Heart left ventricle (tissue), 16 donors: Measurements from ENCODE around the gene ART3. TPM values are rescaled to one million over a fixed set of nuclear protein-coding genes. Genes with fewer than 3 reads are reported as not detected.

Experiments used
- ATAC-seq, 4 donors: fragments of 200-7000 bp; cut with Tn5 transposase; one replicate each; pipeline ENCODE4 v1.9.1; 2020 to 2022; ENCODE audit warnings: moderate library complexity in 4 of 4, mild to moderate bottlenecking in 3 of 4, moderate number of reproducible peaks in 1 of 4
- DNase-seq, 5 donors: peaks; one replicate each; pipeline ENCODE4 v3.0.0-alpha.2; 2020
- H3K27ac ChIP-seq, 12 donors: fragments of 200-600 bp; sonication (generic) in 4 of 12; one replicate each; pipeline versions ENCODE4 v1.5.0 to v1.8.0; 2016 to 2022; ENCODE audit warnings: mild to moderate bottlenecking in 2 of 12
- H3K27me3 ChIP-seq, 9 donors: fragments of 200-600 bp; sonication (generic) in 2 of 9; one replicate each; pipeline versions ENCODE4 v1.5.1 to v1.8.0; 2016 to 2022; ENCODE audit warnings: mild to moderate bottlenecking in 3 of 9
- H3K36me3 ChIP-seq, 9 donors: fragments of 200-600 bp; sonication (generic) in 2 of 9; one replicate each; pipeline versions ENCODE4 v1.5.0 to v1.8.0; 2018 to 2022; ENCODE audit warnings: mild to moderate bottlenecking in 2 of 9
- H3K4me1 ChIP-seq, 12 donors: fragments of 200-600 bp; sonication (generic) in 4 of 12; one replicate each; pipeline versions ENCODE4 v1.5.0 to v1.8.0; 2016 to 2022; ENCODE audit warnings: mild to moderate bottlenecking in 3 of 12
- H3K4me3 ChIP-seq, 12 donors: fragments of 200-600 bp; sonication (generic) in 4 of 12; one replicate each; pipeline versions ENCODE4 v1.5.0 to v1.8.0; 2017 to 2022; ENCODE audit warnings: mild to moderate bottlenecking in 9 of 12, moderate library complexity in 4 of 12
- H3K9me3 ChIP-seq, 12 donors: fragments of 200-600 bp; sonication (generic) in 4 of 12; one replicate each; pipeline versions ENCODE4 v1.5.0 to v1.8.0; 2016 to 2022; ENCODE audit warnings: mild to moderate bottlenecking in 1 of 12
- CTCF ChIP-seq, 12 donors: fragments of 200-600 bp; sonication (generic) in 4 of 12; IDR thresholded peaks; one replicate each; pipeline versions ENCODE4 v1.5.0 to v1.8.0; 2018 to 2022; ENCODE audit warnings: antibody characterized with exemption in 12 of 12, mild to moderate bottlenecking in 5 of 12
- POLR2A ChIP-seq, 2 donors: fragments of 450-650 bp; IDR thresholded peaks; one replicate each; pipeline ENCODE4 v1.6.1; 2017; ENCODE audit warnings: antibody characterized with exemption in 2 of 2, mild to moderate bottlenecking in 2 of 2, moderate library complexity in 2 of 2
- WGBS, 4 donors: extraction: QIAGEN DNeasy Blood & Tissue Kit in 2 of 4; methylation state at CpG; one replicate each; pipeline versions ENCODE4 v1.1.5 to v1.1.7; 2013 to 2018; 5-methylcytosine and 5-hydroxymethylcytosine counted together
- intact Hi-C, 10 donors: fragments of 100-400 bp; cut with DNase I; formaldehyde crosslinking; loops; one replicate each; pipeline versions ENCODE4 v1.11.1 to v1.14.2; 2022
- long read RNA-seq, 3 donors: library from polyadenylated mRNA; unstranded; transcript quantifications; one replicate each; pipeline ENCODE4 v2.0.0, GENCODE V29; 2020 to 2021
- polyA plus RNA-seq, 2 donors: library from polyadenylated mRNA; stranded (reverse); fragments of 200-250 nt; gene quantifications; one replicate each; pipeline ENCODE4 v1.2.3, GENCODE V29; 2013
- total RNA-seq, 9 donors: library from RNA; depleted of rRNA in 2 of 9; stranded (reverse); fragments of >200 nt in 2 of 9; fragmentation: NEBNext Ultra II Directional in 3 of 9; extraction: Animal tissue kit (Norgen Biotek cat#: 25700) in 3 of 9; gene quantifications; one replicate each; pipeline versions ENCODE4 v1.1.0 to v1.2.4, GENCODE V29; 2016 to 2023
- donor health status: ischemic (EF 13 %, LVEDD 7.1; RV severe dilation, severe dysfunction).
- donor health status: healthy with polysubstance abuse.
- donor health status: DM: no; HTN: yes; CAD: no.
- donor health status: DM: no; HTN: no; CAD: no.
- donor health status: ischemic (EF 25% LVEDD 6.9; RV normal size, moderate dysfunction).
- donor health status: ischemic (EF 25% LVEDD 5.7; RV mildly dilated, moderate dysfunction).
- donor health status: healthy.
- donor health status: DM: yes; HTN: yes; CAD: no.
- donor health status: ischemic (EF 35%, LVEDD 5.7; RV mildly dilated, moderate dysfunction).
- donor health status: nonischemic (EF 11% LVEDD 7.7; RV severe dilation, severe dysfunction).
- donor health status: DM: yes; HTN: yes; CAD: no.
- donor health status: PGD.
- donor health status: ischemic (EF 29% LVEDD 5.4; RV normal size, mild dysfunction).
- donor health status: nonischemic (EF 23%, LVEDD 6.1; RV moderate dilation, normal function).

The ART3 gene
- total RNA-seq, result 100 to 1,000 TPM in 2 of 9 donors, 10 to 100 TPM in 7; 38.8 to 230 (median 73.4) TPM
- polyA plus RNA-seq, result 100 to 1,000 TPM in 1 of 2 donors, 10 to 100 TPM in 1; 67.8 to 139 TPM
- long read RNA-seq, donor 1, partial matches to known transcripts, result 9 of 109 reads
- long read RNA-seq, donor 1, other reads (novel, unspliced or antisense), result 97 of 109 reads
- long read RNA-seq, donor 2, transcript ART3-203 (12 exons, 1,561 nt), result major isoform, 24 of 211 reads
- long read RNA-seq, donor 2, partial matches to known transcripts, result 6 of 211 reads
- long read RNA-seq, donor 2, other reads (novel, unspliced or antisense), result 177 of 211 reads
- long read RNA-seq, donor 3, partial matches to known transcripts, result 3 of 36 reads
- long read RNA-seq, donor 3, other reads (novel, unspliced or antisense), result 33 of 36 reads

- no peaks in the 10 kb centered on the region for H3K36me3 ChIP-seq
- DNase-seq (peak in 4 of 5 donors; percentile 46 to 55 (median 48)), ATAC-seq (peak; percentile 93 to 96 (median 95))
- intact Hi-C loops, result loop anchor here in 1 of 10 donors (10.0 kb wide), 1 partner anchor 160 kb away; no protein-coding TSS in a partner anchor
- H3K4me3 ChIP-seq, result peak within 1 kb of the TSS in 9 of 12 donors; percentile 0 to 50 (median 30)
- 19 to 56% (median 33%) methylated on average over 1 of the region's 1 CpG for WGBS, 4 donors
- H3K27ac ChIP-seq, result peak within 1 kb of the TSS in 11 of 12 donors; percentile 10 to 76 (median 57)
- peaks cover 0 to 37% (median 7%) of the 10 kb centered on the region in 12 donors for H3K4me1 ChIP-seq
- H3K27me3 ChIP-seq, result no peaks in the 10 kb centered on the region
- TF ChIP-seq CTCF (IDR thresholded peaks at IDR 0.05) (no peak), POLR2A (IDR thresholded peaks at IDR 0.05) (peak in 1 of 2 donors; percentile 40)
- H3K9me3 ChIP-seq, result no peaks in the 10 kb centered on the region
These were observed at the start of gene ART3 for GRCh38 chr4:76074468-76074867. Gene ART3 (plus strand): TSS chr4:76074709. CDS start chr4:76075890, 1,181 bp downstream.

GRCh38 chr4:76028350-76028765 lies 46.2 kb upstream of the ART3 start:
- H3K27me3 ChIP-seq, result no peaks in the 10 kb centered on the region
- WGBS, 4 donors, result 26 to 43% (median 27%) methylated on average over 6 of the region's 6 CpGs
- no peak for DNase-seq
- H3K36me3 ChIP-seq, result no peaks in the 10 kb centered on the region
- ATAC-seq, result peak in 1 of 4 donors; percentile 36
- H3K4me3 ChIP-seq, result peak overlapping the region in 10 of 12 donors; percentile 15 to 47 (median 28)
- H3K27ac ChIP-seq, result peak overlapping the region in 2 of 12 donors; percentile 12 to 84
- intact Hi-C loops, result no loop called here
- H3K9me3 ChIP-seq, result no peaks in the 10 kb centered on the region
- peaks cover 0 to 33% (median 0%) of the 10 kb centered on the region in 12 donors for H3K4me1 ChIP-seq
- TF ChIP-seq CTCF (IDR thresholded peaks at IDR 0.05) (no peak), POLR2A (IDR thresholded peaks at IDR 0.05) (no peak)

GRCh38 chr4:76029300-76029699 lies 45.2 kb upstream of the ART3 start:
- Histone ChIP-seq H3K4me3 (no peak overlapping the region), H3K9me3 (no peaks in the 10 kb centered on the region), H3K4me1 (peaks cover 0 to 24% (median 0%) of the 10 kb centered on the region in 12 donors), H3K36me3 (no peaks in the 10 kb centered on the region), H3K27me3 (no peaks in the 10 kb centered on the region), H3K27ac (peak overlapping the region in 1 of 12 donors; percentile 84)
- no peak for DNase-seq
- intact Hi-C loops, result no loop called here
- WGBS, 4 donors, result 70 to 84% (median 81%) methylated on average over 2 of the region's 2 CpGs
- TF ChIP-seq CTCF (IDR thresholded peaks at IDR 0.05) (no peak), POLR2A (IDR thresholded peaks at IDR 0.05) (no peak)
- ATAC-seq, result no peak

- H3K4me3 ChIP-seq, result peak overlapping the region in 1 of 12 donors; percentile 39
- TF ChIP-seq CTCF (IDR thresholded peaks at IDR 0.05) (no peak), POLR2A (IDR thresholded peaks at IDR 0.05) (no peak)
- H3K4me1 ChIP-seq, result peaks cover 0 to 14% (median 0%) of the 10 kb centered on the region in 12 donors
- ATAC-seq, result no peak
- H3K27ac ChIP-seq, result peak overlapping the region in 1 of 12 donors; percentile 33
- H3K27me3 ChIP-seq, result no peaks in the 10 kb centered on the region
- 73 to 80% (median 77%) methylated on average over 3 of the region's 3 CpGs for WGBS, 4 donors
- H3K36me3 ChIP-seq, result no peaks in the 10 kb centered on the region
- intact Hi-C loops, result no loop called here
- no peak for DNase-seq
- H3K9me3 ChIP-seq, result no peaks in the 10 kb centered on the region
These were observed 39.4 kb upstream of the ART3 start for GRCh38 chr4:76035141-76035540.
